HepG2 (cell line): ENCODE results near the gene PRPF4. TPM values are rescaled to one million over a fixed set of nuclear protein-coding genes. Genes with fewer than 3 reads are reported as not detected.

Experiments
- ATF2 ChIP-seq: sonication (generic); formaldehyde crosslinking; IDR thresholded peaks from 2 replicates; pipeline ENCODE4 v1.4.0; 2020; ENCODE audit warnings: missing genetic modification reagents
- CCAR2 ChIP-seq: fragments of 200-400 bp; formaldehyde crosslinking; optimal IDR thresholded peaks from 2 replicates; pipeline ENCODE3; 2018; ENCODE audit warnings: low read depth, mild to moderate bottlenecking, low read length, moderate library complexity
- HMG20A ChIP-seq: IDR thresholded peaks from 2 replicates; pipeline ENCODE4 v1.6.1; 2016; ENCODE audit warnings: borderline replicate concordance
- JARID2 ChIP-seq: sonication (generic); formaldehyde crosslinking; IDR thresholded peaks from 2 replicates; pipeline ENCODE4 v1.8.1; 2023; ENCODE audit warnings: missing genetic modification reagents, inconsistent platforms; ENCODE audit not compliant: insufficient replicate concordance
- KDM5A ChIP-seq: fragments of 200-600 bp; sonication (generic); IDR thresholded peaks from 2 replicates; pipeline ENCODE4 v1.7.0; 2018; ENCODE audit warnings: antibody characterized with exemption, mild to moderate bottlenecking, low read length, borderline replicate concordance
- NR2F1 ChIP-seq, 2 experiments: fragments of 450-650 bp in 1 of 2; formaldehyde crosslinking in 1 of 2; IDR thresholded peaks; 2 replicates each; pipeline versions ENCODE4 v1.5.0 to v1.6.1; 2016 to 2020; ENCODE audit warnings: mild to moderate bottlenecking in 1 of 2, missing compliant biosample characterization in 1 of 2, missing genetic modification reagents in 1 of 2, moderate library complexity in 1 of 2
- RARG ChIP-seq: sonication (generic); formaldehyde crosslinking; IDR thresholded peaks from 2 replicates; pipeline ENCODE4 v1.4.0; 2020; ENCODE audit warnings: low read depth, mild to moderate bottlenecking, missing genetic modification reagents
- SALL1 ChIP-seq: sonication (generic); formaldehyde crosslinking; IDR thresholded peaks from 2 replicates; pipeline ENCODE4 v1.8.0; 2022; ENCODE audit warnings: mild to moderate bottlenecking, missing genetic modification reagents
- SMARCE1 ChIP-seq: fragments of 450-650 bp; IDR thresholded peaks from 2 replicates; pipeline ENCODE4 v1.6.1; 2017; ENCODE audit warnings: borderline replicate concordance
- STAT5B ChIP-seq: sonication (generic); formaldehyde crosslinking; IDR thresholded peaks from 2 replicates; pipeline ENCODE4 v1.4.0; 2020; ENCODE audit warnings: missing genetic modification reagents
- TSC22D2 ChIP-seq: sonication (generic); formaldehyde crosslinking; IDR thresholded peaks from 2 replicates; pipeline ENCODE4 v1.5.1; 2020; ENCODE audit warnings: missing genetic modification reagents, mild to moderate bottlenecking, borderline replicate concordance
- ZC3H13 ChIP-seq: sonication (generic); formaldehyde crosslinking; IDR thresholded peaks from 2 replicates; pipeline ENCODE4 v1.8.1; 2023; ENCODE audit warnings: mild to moderate bottlenecking, missing genetic modification reagents, moderate library complexity
- ZNF280D ChIP-seq: sonication (generic); formaldehyde crosslinking; IDR thresholded peaks from 2 replicates; pipeline ENCODE4 v1.5.1; 2020; ENCODE audit warnings: mild to moderate bottlenecking, missing genetic modification reagents
- ZNF333 ChIP-seq: sonication (generic); formaldehyde crosslinking; IDR thresholded peaks from 2 replicates; pipeline ENCODE4 v1.4.0; 2020; ENCODE audit warnings: mild to moderate bottlenecking, missing genetic modification reagents, borderline replicate concordance
- polyA plus RNA-seq, 8 experiments: library from polyadenylated mRNA; depleted of rRNA in 3 of 8; stranded (reverse) in 7 of 8; unstranded in 1 of 8; fragments of >200 nt; fragmentation: Illumina TruSeq in 4 of 8; extraction: Trizol in 4 of 8; gene quantifications; 2 replicates each; pipeline versions ENCODE4 v1.2.1 to v1.2.3, GENCODE V29; 2011 to 2016; ENCODE audit warnings: low read depth in 4 of 8, missing spikeins in 1 of 8, mixed read lengths in 1 of 8; ENCODE audit not compliant: insufficient read depth in 1 of 8
- total RNA-seq, 5 experiments: library from RNA; depleted of rRNA; stranded (reverse); fragments of >200 nt; fragmentation: Illumina TruSeq; extraction: Trizol; gene quantifications; 2 replicates each; pipeline ENCODE4 v1.2.3, GENCODE V29; 2016; ENCODE audit warnings: low read depth in 1 of 5
- TF ChIP-seq, protein P1 (sequence below): sonication (generic); formaldehyde crosslinking; IDR thresholded peaks from 2 replicates; pipeline ENCODE4 v1.9.0; 2021; ENCODE audit warnings: mild to moderate bottlenecking, missing genetic modification reagents
- TF ChIP-seq, protein P2 (sequence below): sonication (generic); formaldehyde crosslinking; IDR thresholded peaks from 2 replicates; pipeline ENCODE4 v1.4.0; 2020; ENCODE audit warnings: mild to moderate bottlenecking, missing genetic modification reagents

The PRPF4 gene
- total and polyA plus RNA-seq, 2 of the 13 experiments (the other 11 are each of a cell fraction or from before 2014, with no cell fraction given): 10.3 to 49.0 TPM

GRCh38 chr9:113228130-113228665 is 47.3 kb upstream of the PRPF4 start (continued):
- TF ChIP-seq ZNF280D (CRISPR knock-in tag) (no peak), STAT5B (CRISPR knock-in tag) (no peak), ATF2 (CRISPR knock-in tag) (peak; percentile 20; the same call in 1 of the 2 replicates), NR2F1 (CRISPR knock-in tag; IDR thresholded peaks at IDR 0.05) (no peak), SALL1 (peak; percentile 75; the same call in 1 of the 2 replicates), KDM5A (no peak; the same call in 1 of the 2 replicates), ZC3H13 (CRISPR knock-in tag) (no peak), TSC22D2 (no peak), SMARCE1 (no peak), RARG (CRISPR knock-in tag) (no peak), ZNF333 (CRISPR knock-in tag) (no peak), CCAR2 (no peak), JARID2 (no peak), HMG20A (CRISPR knock-in tag) (peak; percentile 17; the same call in 1 of the 2 replicates)
- TF ChIP-seq, protein P1, sequence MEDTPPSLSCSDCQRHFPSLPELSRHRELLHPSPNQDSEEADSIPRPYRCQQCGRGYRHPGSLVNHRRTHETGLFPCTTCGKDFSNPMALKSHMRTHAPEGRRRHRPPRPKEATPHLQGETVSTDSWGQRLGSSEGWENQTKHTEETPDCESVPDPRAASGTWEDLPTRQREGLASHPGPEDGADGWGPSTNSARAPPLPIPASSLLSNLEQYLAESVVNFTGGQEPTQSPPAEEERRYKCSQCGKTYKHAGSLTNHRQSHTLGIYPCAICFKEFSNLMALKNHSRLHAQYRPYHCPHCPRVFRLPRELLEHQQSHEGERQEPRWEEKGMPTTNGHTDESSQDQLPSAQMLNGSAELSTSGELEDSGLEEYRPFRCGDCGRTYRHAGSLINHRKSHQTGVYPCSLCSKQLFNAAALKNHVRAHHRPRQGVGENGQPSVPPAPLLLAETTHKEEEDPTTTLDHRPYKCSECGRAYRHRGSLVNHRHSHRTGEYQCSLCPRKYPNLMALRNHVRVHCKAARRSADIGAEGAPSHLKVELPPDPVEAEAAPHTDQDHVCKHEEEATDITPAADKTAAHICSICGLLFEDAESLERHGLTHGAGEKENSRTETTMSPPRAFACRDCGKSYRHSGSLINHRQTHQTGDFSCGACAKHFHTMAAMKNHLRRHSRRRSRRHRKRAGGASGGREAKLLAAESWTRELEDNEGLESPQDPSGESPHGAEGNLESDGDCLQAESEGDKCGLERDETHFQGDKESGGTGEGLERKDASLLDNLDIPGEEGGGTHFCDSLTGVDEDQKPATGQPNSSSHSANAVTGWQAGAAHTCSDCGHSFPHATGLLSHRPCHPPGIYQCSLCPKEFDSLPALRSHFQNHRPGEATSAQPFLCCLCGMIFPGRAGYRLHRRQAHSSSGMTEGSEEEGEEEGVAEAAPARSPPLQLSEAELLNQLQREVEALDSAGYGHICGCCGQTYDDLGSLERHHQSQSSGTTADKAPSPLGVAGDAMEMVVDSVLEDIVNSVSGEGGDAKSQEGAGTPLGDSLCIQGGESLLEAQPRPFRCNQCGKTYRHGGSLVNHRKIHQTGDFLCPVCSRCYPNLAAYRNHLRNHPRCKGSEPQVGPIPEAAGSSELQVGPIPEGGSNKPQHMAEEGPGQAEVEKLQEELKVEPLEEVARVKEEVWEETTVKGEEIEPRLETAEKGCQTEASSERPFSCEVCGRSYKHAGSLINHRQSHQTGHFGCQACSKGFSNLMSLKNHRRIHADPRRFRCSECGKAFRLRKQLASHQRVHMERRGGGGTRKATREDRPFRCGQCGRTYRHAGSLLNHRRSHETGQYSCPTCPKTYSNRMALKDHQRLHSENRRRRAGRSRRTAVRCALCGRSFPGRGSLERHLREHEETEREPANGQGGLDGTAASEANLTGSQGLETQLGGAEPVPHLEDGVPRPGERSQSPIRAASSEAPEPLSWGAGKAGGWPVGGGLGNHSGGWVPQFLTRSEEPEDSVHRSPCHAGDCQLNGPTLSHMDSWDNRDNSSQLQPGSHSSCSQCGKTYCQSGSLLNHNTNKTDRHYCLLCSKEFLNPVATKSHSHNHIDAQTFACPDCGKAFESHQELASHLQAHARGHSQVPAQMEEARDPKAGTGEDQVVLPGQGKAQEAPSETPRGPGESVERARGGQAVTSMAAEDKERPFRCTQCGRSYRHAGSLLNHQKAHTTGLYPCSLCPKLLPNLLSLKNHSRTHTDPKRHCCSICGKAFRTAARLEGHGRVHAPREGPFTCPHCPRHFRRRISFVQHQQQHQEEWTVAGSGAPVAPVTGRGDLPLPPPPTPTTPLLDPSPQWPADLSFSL (CRISPR knock-in tag): no peak
- TF ChIP-seq, protein P2, sequence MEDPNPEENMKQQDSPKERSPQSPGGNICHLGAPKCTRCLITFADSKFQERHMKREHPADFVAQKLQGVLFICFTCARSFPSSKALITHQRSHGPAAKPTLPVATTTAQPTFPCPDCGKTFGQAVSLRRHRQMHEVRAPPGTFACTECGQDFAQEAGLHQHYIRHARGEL (CRISPR knock-in tag): no peak
